Putamen (tissue), 1 donor: ENCODE results near the gene PHIP.
"Not testable (repeated sequence)": the region's sequence is repeated elsewhere in the genome, so short reads cannot be mapped to it uniquely, and the experiment has no call there.

Experiments used
- DNase-seq: peaks from one replicate; pipeline ENCODE4 v3.0.0-alpha.2; 2016; ENCODE audit warnings: low spot score

The PHIP gene

GRCh38 chr6:79078075-79078969 lies at the start of gene PHIP:
Gene PHIP, minus strand, starts transcription at chr6:79078254. Its CDS starts 186 bp downstream, at chr6:79078068.
- peak; percentile 94 for DNase-seq

- no peak for DNase-seq
Measured at GRCh38 chr6:79127660-79128059, 49.6 kb upstream of the PHIP start.

GRCh38 chr6:79119217-79119616 lies 41.2 kb upstream of the PHIP start:
- DNase-seq = no peak

GRCh38 chr6:79117752-79118151 lies 39.7 kb upstream of the PHIP start:
- DNase-seq = no peak

GRCh38 chr6:79115553-79116182 lies 37.6 kb upstream of the PHIP start:
- no peak for DNase-seq

- no peak for DNase-seq
Measured at GRCh38 chr6:79111549-79111948, 33.5 kb upstream of the PHIP start.

GRCh38 chr6:79101164-79101563 lies 23.1 kb upstream of the PHIP start:
- DNase-seq = no peak

GRCh38 chr6:79100304-79100703 lies 22.2 kb upstream of the PHIP start:
- DNase-seq = no peak

GRCh38 chr6:79094938-79095337 lies 16.9 kb upstream of the PHIP start:
- no peak for DNase-seq

GRCh38 chr6:79091801-79092200 lies 13.7 kb upstream of the PHIP start:
- not testable (repeated sequence) for DNase-seq

- DNase-seq = no peak
Measured at GRCh38 chr6:79089552-79090404, 11.7 kb upstream of the PHIP start.

- no peak for DNase-seq
Measured at GRCh38 chr6:79084693-79085092, 6.6 kb upstream of the PHIP start.

GRCh38 chr6:79082304-79082703 lies 4.2 kb upstream of the PHIP start:
- DNase-seq = no peak

GRCh38 chr6:79081663-79082062 lies 3.6 kb upstream of the PHIP start:
- no peak for DNase-seq

- DNase-seq = no peak
Measured at GRCh38 chr6:79079561-79080041, 1.5 kb upstream of the PHIP start.

- DNase-seq = no peak
Measured at GRCh38 chr6:79077715-79078074, 359 bp downstream of the PHIP start.

- DNase-seq = peak; percentile 93
Measured at GRCh38 chr6:79076782-79077641, 1.0 kb downstream of the PHIP start.

GRCh38 chr6:79076160-79076559 lies 1.9 kb downstream of the PHIP start:
- no peak for DNase-seq

- DNase-seq = no peak
Measured at GRCh38 chr6:79073888-79074287, 4.2 kb downstream of the PHIP start.

- no peak for DNase-seq
Measured at GRCh38 chr6:79072640-79073181, 5.3 kb downstream of the PHIP start.

GRCh38 chr6:79071547-79071946 lies 6.5 kb downstream of the PHIP start:
- DNase-seq = no peak
